GM23338 (cell line): ENCODE data around the gene ARMC8. TPM values are rescaled to one million over a fixed set of nuclear protein-coding genes. Genes with fewer than 3 reads are reported as not detected.

Experiments used
- ATAC-seq: fragments of 200-7000 bp; cut with Tn5 transposase; 3 replicates; pipeline ENCODE4 v1.9.1; 2020
- DNase-seq: peaks from one replicate; pipeline ENCODE4 v3.0.0-alpha.2; 2015; ENCODE audit warnings: low spot score
- H2AFZ ChIP-seq: fragments of 200-600 bp; sonication (generic); 2 replicates; pipeline ENCODE4 v1.8.0; 2016; ENCODE audit warnings: antibody characterized with exemption, mild to moderate bottlenecking, moderate library complexity
- H3F3A ChIP-seq: fragments of 200-600 bp; sonication (generic); replicated peaks from 2 replicates; pipeline ENCODE4 v1.8.0; 2017; ENCODE audit warnings: antibody characterized with exemption, mixed run types, low read depth
- H3K27ac ChIP-seq: fragments of 200-600 bp; sonication (generic); 2 replicates; pipeline ENCODE4 v1.6.1; 2016; ENCODE audit warnings: low read depth
- H3K27me3 ChIP-seq: fragments of 200-600 bp; sonication (generic); 2 replicates; pipeline ENCODE4 v1.8.0; 2016; ENCODE audit warnings: mild to moderate bottlenecking, mixed run types, moderate library complexity; ENCODE audit not compliant: insufficient read depth
- H3K36me3 ChIP-seq: fragments of 200-600 bp; sonication (generic); 2 replicates; pipeline ENCODE4 v1.8.0; 2016; ENCODE audit warnings: mild to moderate bottlenecking; ENCODE audit not compliant: insufficient read depth
- H3K4me1 ChIP-seq: fragments of 200-600 bp; sonication (generic); 2 replicates; pipeline ENCODE4 v1.8.0; 2016; ENCODE audit warnings: mild to moderate bottlenecking, moderate library complexity; ENCODE audit not compliant: insufficient read depth
- H3K4me2 ChIP-seq: fragments of 200-600 bp; sonication (generic); 2 replicates; pipeline ENCODE4 v1.7.1; 2017; ENCODE audit warnings: mixed run types
- H3K4me3 ChIP-seq: fragments of 200-600 bp; sonication (generic); 2 replicates; pipeline ENCODE4 v1.6.1; 2016; ENCODE audit warnings: mixed run types
- H3K79me2 ChIP-seq: fragments of 200-600 bp; sonication (generic); replicated peaks from 2 replicates; pipeline ENCODE4 v1.8.0; 2017; ENCODE audit warnings: mild to moderate bottlenecking; ENCODE audit not compliant: insufficient read depth
- H3K9me2 ChIP-seq: fragments of 200-600 bp; sonication (generic); 2 replicates; pipeline ENCODE4 v1.8.0; 2017; ENCODE audit not compliant: insufficient read depth
- H4K20me1 ChIP-seq: fragments of 200-600 bp; sonication (generic); replicated peaks from 2 replicates; pipeline ENCODE4 v1.8.0; 2017; ENCODE audit warnings: mild to moderate bottlenecking; ENCODE audit not compliant: insufficient read depth
- H3K27ac Mint-ChIP-seq: 2 replicates; pipeline ENCODE4 v1.8.0; 2020; ENCODE audit warnings: inconsistent platforms, mild to moderate bottlenecking, moderate library complexity, mixed read lengths
- H3K27me3 Mint-ChIP-seq: 3 replicates; pipeline ENCODE4 v1.8.0; 2022; ENCODE audit warnings: low read depth, mild to moderate bottlenecking, moderate library complexity, mixed read lengths, inconsistent platforms; ENCODE audit not compliant: insufficient read depth, poor library complexity
- H3K36me3 Mint-ChIP-seq: 3 replicates; pipeline ENCODE4 v1.8.0; 2021; ENCODE audit warnings: low read depth, mild to moderate bottlenecking, inconsistent platforms, moderate library complexity, mixed read lengths
- H3K4me1 Mint-ChIP-seq: 3 replicates; pipeline ENCODE4 v1.8.0; 2020; ENCODE audit warnings: mild to moderate bottlenecking, inconsistent platforms, mixed read lengths
- H3K4me3 Mint-ChIP-seq: 3 replicates; pipeline ENCODE4 v1.8.0; 2021; ENCODE audit warnings: moderate library complexity, mild to moderate bottlenecking, inconsistent platforms, mixed read lengths
- H3K9me3 Mint-ChIP-seq: 3 replicates; pipeline ENCODE4 v1.8.0; 2020; ENCODE audit warnings: moderate library complexity, mild to moderate bottlenecking, inconsistent platforms, mixed read lengths
- CREB1 ChIP-seq: fragments of 250-450 bp; sonication (Bioruptor Pico); IDR thresholded peaks from 2 replicates; pipeline ENCODE4 v1.5.0; 2020; ENCODE audit warnings: low read depth, mild to moderate bottlenecking, moderate library complexity
- NANOG ChIP-seq: IDR thresholded peaks from 2 replicates; pipeline ENCODE4 v1.6.1; 2016; ENCODE audit warnings: antibody characterized with exemption, borderline replicate concordance
- POLR2AphosphoS5 ChIP-seq: IDR thresholded peaks from 2 replicates; pipeline ENCODE4 v1.6.1; 2016; ENCODE audit warnings: antibody characterized with exemption, low read depth
- STAT1 ChIP-seq: IDR thresholded peaks from one replicate; pipeline ENCODE4 v1.6.1; 2016; ENCODE audit warnings: antibody characterized with exemption; ENCODE audit not compliant: unreplicated experiment
- ZNF114 ChIP-seq: fragments of 250-450 bp; sonication (Bioruptor Pico); IDR thresholded peaks from 2 replicates; pipeline ENCODE4 v1.5.0; 2020; ENCODE audit warnings: mild to moderate bottlenecking, moderate library complexity
- ZNF331 ChIP-seq: fragments of 250-450 bp; sonication (Bioruptor Pico); IDR thresholded peaks from 2 replicates; pipeline ENCODE4 v1.5.0; 2020; ENCODE audit warnings: low read depth, mild to moderate bottlenecking, moderate library complexity
- polyA plus RNA-seq: library from polyadenylated mRNA; unstranded; fragments of >200 nt; fragmentation: Nextera tagmentation; extraction: Ambion mirVana; gene quantifications from 2 replicates; pipeline ENCODE4 v1.2.1, GENCODE V29; 2016
- total RNA-seq: library from RNA; depleted of rRNA; stranded (reverse); fragments of >200 nt; shearing (Covaris generic); gene quantifications from 2 replicates; pipeline ENCODE4 v1.2.3, GENCODE V29; 2014
- TF ChIP-seq, protein P1 (sequence below): IDR thresholded peaks from one replicate; pipeline ENCODE4 v1.6.1; 2018; ENCODE audit warnings: antibody characterized with exemption; ENCODE audit not compliant: unreplicated experiment
- TF ChIP-seq, protein P2 (sequence below): fragments of 250-450 bp; sonication (Bioruptor Pico); IDR thresholded peaks from 2 replicates; pipeline ENCODE4 v1.5.0; 2020; ENCODE audit warnings: mild to moderate bottlenecking, moderate library complexity
- TF ChIP-seq, protein P3 (sequence below), 2 experiments: fragments of 200-600 bp in 1 of 2; sonication (generic) in 1 of 2; conservative IDR thresholded peaks; 2 replicates each; pipeline versions ENCODE4 v1.5.1 to v1.6.1; 2016 to 2017; ENCODE audit warnings: antibody characterized with exemption in 2 of 2, low read depth in 2 of 2, mild to moderate bottlenecking in 2 of 2, moderate library complexity in 1 of 2

Gene ARMC8
- total and polyA plus RNA-seq, 2 experiments from 2014 or later: 36.8 to 61.4 TPM

DNA sequence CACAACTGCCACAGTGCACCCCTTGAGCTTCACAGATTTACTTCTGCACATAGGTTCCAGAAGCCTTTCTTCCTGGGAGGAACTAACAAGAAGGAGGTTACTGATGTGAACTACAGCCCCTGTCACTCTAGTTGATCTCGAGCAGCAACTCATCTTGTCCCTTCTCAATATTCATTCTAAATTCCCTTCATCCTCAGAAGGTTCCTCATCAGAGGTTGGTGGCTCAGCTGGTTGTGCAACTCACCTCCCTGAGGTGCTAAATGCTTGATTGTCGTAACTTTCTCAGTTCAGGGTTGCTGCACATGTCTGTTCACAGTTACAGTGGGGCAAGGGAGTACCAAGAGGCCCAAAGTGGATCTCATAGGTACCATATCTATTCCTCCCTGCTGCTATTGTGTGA lies 49.2 kb upstream of the ARMC8 start (continued):
- TF ChIP-seq, protein P1, sequence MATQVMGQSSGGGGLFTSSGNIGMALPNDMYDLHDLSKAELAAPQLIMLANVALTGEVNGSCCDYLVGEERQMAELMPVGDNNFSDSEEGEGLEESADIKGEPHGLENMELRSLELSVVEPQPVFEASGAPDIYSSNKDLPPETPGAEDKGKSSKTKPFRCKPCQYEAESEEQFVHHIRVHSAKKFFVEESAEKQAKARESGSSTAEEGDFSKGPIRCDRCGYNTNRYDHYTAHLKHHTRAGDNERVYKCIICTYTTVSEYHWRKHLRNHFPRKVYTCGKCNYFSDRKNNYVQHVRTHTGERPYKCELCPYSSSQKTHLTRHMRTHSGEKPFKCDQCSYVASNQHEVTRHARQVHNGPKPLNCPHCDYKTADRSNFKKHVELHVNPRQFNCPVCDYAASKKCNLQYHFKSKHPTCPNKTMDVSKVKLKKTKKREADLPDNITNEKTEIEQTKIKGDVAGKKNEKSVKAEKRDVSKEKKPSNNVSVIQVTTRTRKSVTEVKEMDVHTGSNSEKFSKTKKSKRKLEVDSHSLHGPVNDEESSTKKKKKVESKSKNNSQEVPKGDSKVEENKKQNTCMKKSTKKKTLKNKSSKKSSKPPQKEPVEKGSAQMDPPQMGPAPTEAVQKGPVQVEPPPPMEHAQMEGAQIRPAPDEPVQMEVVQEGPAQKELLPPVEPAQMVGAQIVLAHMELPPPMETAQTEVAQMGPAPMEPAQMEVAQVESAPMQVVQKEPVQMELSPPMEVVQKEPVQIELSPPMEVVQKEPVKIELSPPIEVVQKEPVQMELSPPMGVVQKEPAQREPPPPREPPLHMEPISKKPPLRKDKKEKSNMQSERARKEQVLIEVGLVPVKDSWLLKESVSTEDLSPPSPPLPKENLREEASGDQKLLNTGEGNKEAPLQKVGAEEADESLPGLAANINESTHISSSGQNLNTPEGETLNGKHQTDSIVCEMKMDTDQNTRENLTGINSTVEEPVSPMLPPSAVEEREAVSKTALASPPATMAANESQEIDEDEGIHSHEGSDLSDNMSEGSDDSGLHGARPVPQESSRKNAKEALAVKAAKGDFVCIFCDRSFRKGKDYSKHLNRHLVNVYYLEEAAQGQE: no peak
- no peak for TF ChIP-seq ZNF114 (CRISPR knock-in tag)
- TF ChIP-seq CREB1: no peak
- TF ChIP-seq ZNF331 (CRISPR knock-in tag): no peak
- TF ChIP-seq, protein P2, sequence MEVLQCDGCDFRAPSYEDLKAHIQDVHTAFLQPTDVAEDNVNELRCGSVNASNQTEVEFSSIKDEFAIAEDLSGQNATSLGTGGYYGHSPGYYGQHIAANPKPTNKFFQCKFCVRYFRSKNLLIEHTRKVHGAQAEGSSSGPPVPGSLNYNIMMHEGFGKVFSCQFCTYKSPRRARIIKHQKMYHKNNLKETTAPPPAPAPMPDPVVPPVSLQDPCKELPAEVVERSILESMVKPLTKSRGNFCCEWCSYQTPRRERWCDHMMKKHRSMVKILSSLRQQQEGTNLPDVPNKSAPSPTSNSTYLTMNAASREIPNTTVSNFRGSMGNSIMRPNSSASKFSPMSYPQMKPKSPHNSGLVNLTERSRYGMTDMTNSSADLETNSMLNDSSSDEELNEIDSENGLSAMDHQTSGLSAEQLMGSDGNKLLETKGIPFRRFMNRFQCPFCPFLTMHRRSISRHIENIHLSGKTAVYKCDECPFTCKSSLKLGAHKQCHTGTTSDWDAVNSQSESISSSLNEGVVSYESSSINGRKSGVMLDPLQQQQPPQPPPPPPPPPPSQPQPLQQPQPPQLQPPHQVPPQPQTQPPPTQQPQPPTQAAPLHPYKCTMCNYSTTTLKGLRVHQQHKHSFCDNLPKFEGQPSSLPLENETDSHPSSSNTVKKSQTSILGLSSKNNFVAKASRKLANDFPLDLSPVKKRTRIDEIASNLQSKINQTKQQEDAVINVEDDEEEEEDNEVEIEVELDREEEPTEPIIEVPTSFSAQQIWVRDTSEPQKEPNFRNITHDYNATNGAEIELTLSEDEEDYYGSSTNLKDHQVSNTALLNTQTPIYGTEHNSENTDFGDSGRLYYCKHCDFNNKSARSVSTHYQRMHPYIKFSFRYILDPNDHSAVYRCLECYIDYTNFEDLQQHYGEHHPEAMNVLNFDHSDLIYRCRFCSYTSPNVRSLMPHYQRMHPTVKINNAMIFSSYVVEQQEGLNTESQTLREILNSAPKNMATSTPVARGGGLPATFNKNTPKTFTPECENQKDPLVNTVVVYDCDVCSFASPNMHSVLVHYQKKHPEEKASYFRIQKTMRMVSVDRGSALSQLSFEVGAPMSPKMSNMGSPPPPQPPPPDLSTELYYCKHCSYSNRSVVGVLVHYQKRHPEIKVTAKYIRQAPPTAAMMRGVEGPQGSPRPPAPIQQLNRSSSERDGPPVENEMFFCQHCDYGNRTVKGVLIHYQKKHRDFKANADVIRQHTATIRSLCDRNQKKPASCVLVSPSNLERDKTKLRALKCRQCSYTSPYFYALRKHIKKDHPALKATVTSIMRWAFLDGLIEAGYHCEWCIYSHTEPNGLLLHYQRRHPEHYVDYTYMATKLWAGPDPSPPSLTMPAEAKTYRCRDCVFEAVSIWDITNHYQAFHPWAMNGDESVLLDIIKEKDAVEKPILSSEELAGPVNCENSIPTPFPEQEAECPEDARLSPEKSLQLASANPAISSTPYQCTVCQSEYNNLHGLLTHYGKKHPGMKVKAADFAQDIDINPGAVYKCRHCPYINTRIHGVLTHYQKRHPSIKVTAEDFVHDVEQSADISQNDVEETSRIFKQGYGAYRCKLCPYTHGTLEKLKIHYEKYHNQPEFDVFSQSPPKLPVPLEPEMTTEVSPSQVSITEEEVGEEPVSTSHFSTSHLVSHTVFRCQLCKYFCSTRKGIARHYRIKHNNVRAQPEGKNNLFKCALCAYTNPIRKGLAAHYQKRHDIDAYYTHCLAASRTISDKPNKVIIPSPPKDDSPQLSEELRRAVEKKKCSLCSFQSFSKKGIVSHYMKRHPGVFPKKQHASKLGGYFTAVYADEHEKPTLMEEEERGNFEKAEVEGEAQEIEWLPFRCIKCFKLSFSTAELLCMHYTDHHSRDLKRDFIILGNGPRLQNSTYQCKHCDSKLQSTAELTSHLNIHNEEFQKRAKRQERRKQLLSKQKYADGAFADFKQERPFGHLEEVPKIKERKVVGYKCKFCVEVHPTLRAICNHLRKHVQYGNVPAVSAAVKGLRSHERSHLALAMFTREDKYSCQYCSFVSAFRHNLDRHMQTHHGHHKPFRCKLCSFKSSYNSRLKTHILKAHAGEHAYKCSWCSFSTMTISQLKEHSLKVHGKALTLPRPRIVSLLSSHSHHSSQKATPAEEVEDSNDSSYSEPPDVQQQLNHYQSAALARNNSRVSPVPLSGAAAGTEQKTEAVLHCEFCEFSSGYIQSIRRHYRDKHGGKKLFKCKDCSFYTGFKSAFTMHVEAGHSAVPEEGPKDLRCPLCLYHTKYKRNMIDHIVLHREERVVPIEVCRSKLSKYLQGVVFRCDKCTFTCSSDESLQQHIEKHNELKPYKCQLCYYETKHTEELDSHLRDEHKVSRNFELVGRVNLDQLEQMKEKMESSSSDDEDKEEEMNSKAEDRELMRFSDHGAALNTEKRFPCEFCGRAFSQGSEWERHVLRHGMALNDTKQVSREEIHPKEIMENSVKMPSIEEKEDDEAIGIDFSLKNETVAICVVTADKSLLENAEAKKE (CRISPR knock-in tag): no peak

DNA sequence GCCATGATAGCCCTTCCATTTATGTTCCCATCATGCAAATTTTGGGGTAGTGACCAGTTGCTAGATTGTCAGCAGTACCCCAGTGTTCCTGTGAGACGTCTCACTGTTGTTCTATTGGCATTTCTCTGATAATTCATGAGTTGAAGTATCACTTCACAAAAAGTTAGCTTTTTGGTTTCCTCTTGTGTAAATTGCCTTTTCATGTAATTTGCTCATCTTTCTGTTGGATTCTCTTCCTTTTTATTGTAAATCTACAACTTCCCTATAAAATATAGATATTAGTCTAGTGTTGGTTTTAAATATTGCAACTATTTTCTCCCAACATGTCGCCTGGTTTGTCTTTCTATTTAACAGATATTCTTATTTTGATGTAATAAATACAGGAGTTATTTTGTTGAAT lies 47.4 kb upstream of the ARMC8 start:
- no peaks in the 10 kb centered on the region for H3K4me1 ChIP-seq
- H3K27me3 ChIP-seq: no peaks in the 10 kb centered on the region
- no peaks in the 10 kb centered on the region for H3F3A ChIP-seq
- H3K9me2 ChIP-seq: peaks cover 27% of the 10 kb centered on the region
- H3K4me2 ChIP-seq: no peak overlapping the region
- DNase-seq (no peak), ATAC-seq (no peak)
- Mint-ChIP-seq H3K27me3 (no peaks in the 10 kb centered on the region), H3K9me3 (no peaks in the 10 kb centered on the region; the same call in 2 of the 3 replicates), H3K4me1 (peaks cover 4% of the 10 kb centered on the region; the same call in 2 of the 3 replicates), H3K27ac (no peak overlapping the region), H3K4me3 (no peak overlapping the region), H3K36me3 (no peaks in the 10 kb centered on the region)
- no peaks in the 10 kb centered on the region for H4K20me1 ChIP-seq
- no peak overlapping the region for H2AFZ ChIP-seq
- no peak overlapping the region for H3K27ac ChIP-seq
- H3K4me3 ChIP-seq: no peak overlapping the region
- H3K36me3 ChIP-seq: no peaks in the 10 kb centered on the region
- H3K79me2 ChIP-seq: no peaks in the 10 kb centered on the region
- TF ChIP-seq ZNF331 (CRISPR knock-in tag): no peak
- TF ChIP-seq NANOG: no peak
- TF ChIP-seq, protein P3, sequence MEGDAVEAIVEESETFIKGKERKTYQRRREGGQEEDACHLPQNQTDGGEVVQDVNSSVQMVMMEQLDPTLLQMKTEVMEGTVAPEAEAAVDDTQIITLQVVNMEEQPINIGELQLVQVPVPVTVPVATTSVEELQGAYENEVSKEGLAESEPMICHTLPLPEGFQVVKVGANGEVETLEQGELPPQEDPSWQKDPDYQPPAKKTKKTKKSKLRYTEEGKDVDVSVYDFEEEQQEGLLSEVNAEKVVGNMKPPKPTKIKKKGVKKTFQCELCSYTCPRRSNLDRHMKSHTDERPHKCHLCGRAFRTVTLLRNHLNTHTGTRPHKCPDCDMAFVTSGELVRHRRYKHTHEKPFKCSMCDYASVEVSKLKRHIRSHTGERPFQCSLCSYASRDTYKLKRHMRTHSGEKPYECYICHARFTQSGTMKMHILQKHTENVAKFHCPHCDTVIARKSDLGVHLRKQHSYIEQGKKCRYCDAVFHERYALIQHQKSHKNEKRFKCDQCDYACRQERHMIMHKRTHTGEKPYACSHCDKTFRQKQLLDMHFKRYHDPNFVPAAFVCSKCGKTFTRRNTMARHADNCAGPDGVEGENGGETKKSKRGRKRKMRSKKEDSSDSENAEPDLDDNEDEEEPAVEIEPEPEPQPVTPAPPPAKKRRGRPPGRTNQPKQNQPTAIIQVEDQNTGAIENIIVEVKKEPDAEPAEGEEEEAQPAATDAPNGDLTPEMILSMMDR (conservative IDR thresholded peaks at IDR 0.05; ENCODE audit: low read depth in 2 of 2): no peak
- TF ChIP-seq STAT1: no peak
- TF ChIP-seq, protein P1: no peak
- no peak for TF ChIP-seq POLR2AphosphoS5
- TF ChIP-seq CREB1: no peak
